HepG2 (cell line): Measurements from ENCODE around the gene UPB1. TPM values are rescaled to one million over a fixed set of nuclear protein-coding genes. Genes with fewer than 3 reads are reported as not detected.
A peak's percentile ranks its signal among the peaks of the same experiment; 100 is the strongest.

Experiments
- ADNP ChIP-seq: sonication (generic); formaldehyde crosslinking; IDR thresholded peaks from 2 replicates; pipeline ENCODE4 v1.4.0; 2020; ENCODE audit warnings: missing genetic modification reagents
- CENPX ChIP-seq: sonication (generic); formaldehyde crosslinking; IDR thresholded peaks from 2 replicates; pipeline ENCODE4 v1.9.0; 2021; ENCODE audit warnings: mild to moderate bottlenecking, missing genetic modification reagents, moderate library complexity
- HNF4G ChIP-seq, 2 experiments: sonication (generic) in 1 of 2; formaldehyde crosslinking in 1 of 2; IDR thresholded peaks; 2 replicates each; pipeline versions ENCODE4 v1.4.0 to v1.6.1; 2011 to 2020; ENCODE audit warnings: borderline replicate concordance in 2 of 2, low read depth in 2 of 2, mild to moderate bottlenecking in 2 of 2, low read length in 1 of 2, missing genetic modification reagents in 1 of 2, moderate library complexity in 1 of 2
- HNRNPH1 ChIP-seq: fragments of 200-400 bp; formaldehyde crosslinking; optimal IDR thresholded peaks from 2 replicates; pipeline ENCODE3; 2017; ENCODE audit warnings: mild to moderate bottlenecking, low read depth, low read length
- HNRNPL ChIP-seq: fragments of 200-400 bp; formaldehyde crosslinking; IDR thresholded peaks from 2 replicates; pipeline ENCODE4 v1.6.1; 2017; ENCODE audit warnings: mild to moderate bottlenecking, low read depth, low read length
- HOXA7 ChIP-seq: sonication (generic); formaldehyde crosslinking; IDR thresholded peaks from 2 replicates; pipeline ENCODE4 v1.8.1; 2022; ENCODE audit warnings: mild to moderate bottlenecking, missing genetic modification reagents, moderate library complexity
- JARID2 ChIP-seq: sonication (generic); formaldehyde crosslinking; IDR thresholded peaks from 2 replicates; pipeline ENCODE4 v1.8.1; 2023; ENCODE audit warnings: missing genetic modification reagents, inconsistent platforms; ENCODE audit not compliant: insufficient replicate concordance
- MYC ChIP-seq: sonication (generic); formaldehyde crosslinking; IDR thresholded peaks from 2 replicates; pipeline ENCODE4 v1.9.0; 2021; ENCODE audit warnings: missing genetic modification reagents, borderline replicate concordance
- NFYB ChIP-seq: sonication (generic); formaldehyde crosslinking; IDR thresholded peaks from 2 replicates; pipeline ENCODE4 v1.4.0; 2020; ENCODE audit warnings: missing genetic modification reagents
- RFXAP ChIP-seq: sonication (generic); formaldehyde crosslinking; IDR thresholded peaks from 2 replicates; pipeline ENCODE4 v1.4.0; 2020; ENCODE audit warnings: missing genetic modification reagents, borderline replicate concordance
- SCMH1 ChIP-seq: sonication (generic); formaldehyde crosslinking; IDR thresholded peaks from 2 replicates; pipeline ENCODE4 v1.9.0; 2021; ENCODE audit warnings: missing genetic modification reagents, mild to moderate bottlenecking, borderline replicate concordance
- SRSF9 ChIP-seq: fragments of 200-400 bp; formaldehyde crosslinking; IDR thresholded peaks from 2 replicates; pipeline ENCODE4 v1.6.1; 2018; ENCODE audit warnings: borderline replicate concordance, mild to moderate bottlenecking, low read depth, low read length; ENCODE audit not compliant: insufficient read depth, poor library complexity, severe bottlenecking
- TAF15 ChIP-seq: fragments of 200-400 bp; formaldehyde crosslinking; IDR thresholded peaks from one replicate; pipeline ENCODE4 v1.6.1; 2018; ENCODE audit warnings: mild to moderate bottlenecking, low read depth, low read length; ENCODE audit not compliant: poor library complexity, severe bottlenecking
- ZFP36L2 ChIP-seq: sonication (generic); formaldehyde crosslinking; IDR thresholded peaks from 2 replicates; pipeline ENCODE4 v1.4.0; 2020; ENCODE audit warnings: missing genetic modification reagents
- ZKSCAN5 ChIP-seq: sonication (generic); formaldehyde crosslinking; IDR thresholded peaks from 2 replicates; pipeline ENCODE4 v1.5.1; 2020; ENCODE audit warnings: mild to moderate bottlenecking, missing genetic modification reagents
- ZNF317 ChIP-seq: sonication (generic); formaldehyde crosslinking; IDR thresholded peaks from 2 replicates; pipeline ENCODE4 v1.5.0; 2020; ENCODE audit warnings: mild to moderate bottlenecking, missing genetic modification reagents
- ZNF468 ChIP-seq: sonication (generic); formaldehyde crosslinking; IDR thresholded peaks from 2 replicates; pipeline ENCODE4 v1.8.0; 2022; ENCODE audit warnings: mild to moderate bottlenecking, moderate library complexity, missing genetic modification reagents
- ZNF777 ChIP-seq: sonication (generic); formaldehyde crosslinking; IDR thresholded peaks from 2 replicates; pipeline ENCODE4 v1.4.0; 2020; ENCODE audit warnings: missing genetic modification reagents
- ZNF781 ChIP-seq: sonication (generic); formaldehyde crosslinking; IDR thresholded peaks from 2 replicates; pipeline ENCODE4 v1.5.1; 2020; ENCODE audit warnings: borderline replicate concordance, mild to moderate bottlenecking, missing genetic modification reagents; ENCODE audit errors: not compliant biosample characterization
- ZNF841 ChIP-seq: sonication (generic); formaldehyde crosslinking; IDR thresholded peaks from 2 replicates; pipeline ENCODE4 v1.8.1; 2023; ENCODE audit warnings: missing genetic modification reagents, borderline replicate concordance
- polyA plus RNA-seq, 8 experiments: library from polyadenylated mRNA; depleted of rRNA in 3 of 8; stranded (reverse) in 7 of 8; unstranded in 1 of 8; fragments of >200 nt; fragmentation: Illumina TruSeq in 4 of 8; extraction: Trizol in 4 of 8; gene quantifications; 2 replicates each; pipeline versions ENCODE4 v1.2.1 to v1.2.3, GENCODE V29; 2011 to 2016; ENCODE audit warnings: low read depth in 4 of 8, missing spikeins in 1 of 8, mixed read lengths in 1 of 8; ENCODE audit not compliant: insufficient read depth in 1 of 8
- total RNA-seq, 5 experiments: library from RNA; depleted of rRNA; stranded (reverse); fragments of >200 nt; fragmentation: Illumina TruSeq; extraction: Trizol; gene quantifications; 2 replicates each; pipeline ENCODE4 v1.2.3, GENCODE V29; 2016; ENCODE audit warnings: low read depth in 1 of 5
- TF ChIP-seq, protein P1 (sequence below): IDR thresholded peaks from 2 replicates; pipeline ENCODE4 v1.6.1; 2016; ENCODE audit warnings: missing compliant biosample characterization, missing genetic modification reagents, borderline replicate concordance
- TF ChIP-seq, protein P2 (sequence below): sonication (generic); formaldehyde crosslinking; IDR thresholded peaks from 2 replicates; pipeline ENCODE4 v1.5.0; 2020; ENCODE audit warnings: missing genetic modification reagents
- TF ChIP-seq, protein P3 (sequence below): sonication (generic); formaldehyde crosslinking; IDR thresholded peaks from 2 replicates; pipeline ENCODE4 v1.8.0; 2022; ENCODE audit warnings: missing genetic modification reagents, mild to moderate bottlenecking, borderline replicate concordance
- TF ChIP-seq, protein P4 (sequence below): sonication (generic); formaldehyde crosslinking; IDR thresholded peaks from 2 replicates; pipeline ENCODE4 v1.8.1; 2023; ENCODE audit warnings: mild to moderate bottlenecking, inconsistent platforms, moderate library complexity, missing genetic modification reagents, borderline replicate concordance

The UPB1 gene
- total and polyA plus RNA-seq, 2 of the 13 experiments (the other 11 are each of a cell fraction or from before 2014, with no cell fraction given), result 0.38 to 1.2 TPM

DNA sequence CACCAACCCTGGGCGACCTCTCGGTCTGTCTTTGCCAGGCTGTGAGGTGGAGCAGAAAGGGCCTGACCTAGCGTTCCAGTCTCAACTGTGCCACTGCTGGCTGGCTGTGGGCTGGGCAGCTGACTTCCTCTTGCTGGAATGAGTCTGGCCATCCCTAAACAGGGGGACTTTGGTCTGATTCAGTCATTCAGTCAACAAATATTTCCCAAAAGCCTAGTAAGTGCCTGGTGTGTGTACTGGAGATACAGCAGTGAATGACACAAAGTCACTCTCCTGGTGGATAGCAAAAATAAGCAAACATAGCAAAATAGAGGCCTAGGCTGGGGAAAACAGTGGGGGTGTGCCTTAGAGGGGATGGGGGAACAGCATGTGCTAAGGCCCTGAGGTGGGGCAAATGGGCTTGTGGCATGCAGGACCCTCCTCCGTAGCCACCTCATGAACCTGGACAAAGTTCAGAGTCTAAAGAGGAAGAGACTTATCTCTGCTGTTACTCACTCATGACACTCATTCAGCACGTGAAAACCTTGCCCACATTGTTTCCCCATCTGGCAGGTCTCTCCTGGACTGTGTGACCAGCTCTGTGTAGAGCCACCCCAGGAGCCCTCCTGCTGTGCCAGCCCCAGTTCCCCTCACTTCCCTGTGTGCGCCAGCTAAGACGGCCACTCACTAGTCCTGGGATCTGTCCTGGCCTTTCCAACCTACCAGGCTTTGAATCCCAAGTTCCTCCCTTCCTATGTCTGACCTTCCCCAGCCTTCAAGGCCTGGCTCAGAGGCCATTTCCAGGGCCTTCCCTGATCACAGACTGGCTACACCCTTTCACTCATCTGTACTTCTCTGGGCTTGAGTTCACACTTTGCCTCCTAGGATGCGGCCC, 55.1 kb downstream of the UPB1 start (continued):
- no peak for TF ChIP-seq CENPX (CRISPR knock-in tag)
- TF ChIP-seq, protein P1, sequence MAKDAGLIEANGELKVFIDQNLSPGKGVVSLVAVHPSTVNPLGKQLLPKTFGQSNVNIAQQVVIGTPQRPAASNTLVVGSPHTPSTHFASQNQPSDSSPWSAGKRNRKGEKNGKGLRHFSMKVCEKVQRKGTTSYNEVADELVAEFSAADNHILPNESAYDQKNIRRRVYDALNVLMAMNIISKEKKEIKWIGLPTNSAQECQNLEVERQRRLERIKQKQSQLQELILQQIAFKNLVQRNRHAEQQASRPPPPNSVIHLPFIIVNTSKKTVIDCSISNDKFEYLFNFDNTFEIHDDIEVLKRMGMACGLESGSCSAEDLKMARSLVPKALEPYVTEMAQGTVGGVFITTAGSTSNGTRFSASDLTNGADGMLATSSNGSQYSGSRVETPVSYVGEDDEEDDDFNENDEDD (CRISPR knock-in tag), result no peak
- TF ChIP-seq NFYB (CRISPR knock-in tag), result no peak
- TF ChIP-seq ZNF841, result no peak
- TF ChIP-seq ZNF468, result no peak
- TF ChIP-seq, protein P2, sequence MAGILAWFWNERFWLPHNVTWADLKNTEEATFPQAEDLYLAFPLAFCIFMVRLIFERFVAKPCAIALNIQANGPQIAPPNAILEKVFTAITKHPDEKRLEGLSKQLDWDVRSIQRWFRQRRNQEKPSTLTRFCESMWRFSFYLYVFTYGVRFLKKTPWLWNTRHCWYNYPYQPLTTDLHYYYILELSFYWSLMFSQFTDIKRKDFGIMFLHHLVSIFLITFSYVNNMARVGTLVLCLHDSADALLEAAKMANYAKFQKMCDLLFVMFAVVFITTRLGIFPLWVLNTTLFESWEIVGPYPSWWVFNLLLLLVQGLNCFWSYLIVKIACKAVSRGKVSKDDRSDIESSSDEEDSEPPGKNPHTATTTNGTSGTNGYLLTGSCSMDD, result 0 out of 2 replicates have a peak, but pooled peaks have one; percentile 50
- TF ChIP-seq, protein P3, sequence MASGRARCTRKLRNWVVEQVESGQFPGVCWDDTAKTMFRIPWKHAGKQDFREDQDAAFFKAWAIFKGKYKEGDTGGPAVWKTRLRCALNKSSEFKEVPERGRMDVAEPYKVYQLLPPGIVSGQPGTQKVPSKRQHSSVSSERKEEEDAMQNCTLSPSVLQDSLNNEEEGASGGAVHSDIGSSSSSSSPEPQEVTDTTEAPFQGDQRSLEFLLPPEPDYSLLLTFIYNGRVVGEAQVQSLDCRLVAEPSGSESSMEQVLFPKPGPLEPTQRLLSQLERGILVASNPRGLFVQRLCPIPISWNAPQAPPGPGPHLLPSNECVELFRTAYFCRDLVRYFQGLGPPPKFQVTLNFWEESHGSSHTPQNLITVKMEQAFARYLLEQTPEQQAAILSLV (CRISPR knock-in tag), result no peak
- TF ChIP-seq RFXAP (CRISPR knock-in tag), result peak; percentile 46; the same call in 1 of the 2 replicates
- no peak for TF ChIP-seq HOXA7 (CRISPR knock-in tag)
- no peak for TF ChIP-seq ZNF777 (CRISPR knock-in tag)
- TF ChIP-seq, protein P4, sequence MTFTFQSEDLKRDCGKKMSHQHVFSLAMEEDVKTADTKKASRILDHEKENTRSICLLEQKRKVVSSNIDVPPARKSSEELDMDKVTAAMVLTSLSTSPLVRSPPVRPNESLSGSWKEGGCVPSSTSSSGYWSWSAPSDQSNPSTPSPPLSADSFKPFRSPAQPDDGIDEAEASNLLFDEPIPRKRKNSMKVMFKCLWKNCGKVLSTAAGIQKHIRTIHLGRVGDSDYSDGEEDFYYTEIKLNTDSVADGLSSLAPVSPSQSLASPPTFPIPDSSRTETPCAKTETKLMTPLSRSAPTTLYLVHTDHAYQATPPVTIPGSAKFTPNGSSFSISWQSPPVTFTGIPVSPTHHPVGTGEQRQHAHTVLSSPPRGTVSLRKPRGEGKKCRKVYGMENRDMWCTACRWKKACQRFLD (CRISPR knock-in tag), result no peak; the same call in 1 of the 2 replicates
- TF ChIP-seq JARID2 (CRISPR knock-in tag), result peak; percentile 27
- peak; percentile 84 for TF ChIP-seq ZNF317
- TF ChIP-seq TAF15, result no peak
- peak; percentile 93 for TF ChIP-seq HNRNPL
- TF ChIP-seq SCMH1, result no peak
- no peak for TF ChIP-seq ZFP36L2 (CRISPR knock-in tag)
- TF ChIP-seq HNRNPH1, result no peak
- no peak for TF ChIP-seq ADNP (CRISPR knock-in tag)
- peak; percentile 91; the same call in 1 of the 2 replicates for TF ChIP-seq MYC
- no peak for TF ChIP-seq SRSF9
- TF ChIP-seq ZKSCAN5 (CRISPR knock-in tag), result no peak
- TF ChIP-seq ZNF781 (CRISPR knock-in tag), result peak; percentile 51
- TF ChIP-seq HNF4G (IDR thresholded peaks at IDR 0.05; ENCODE audit: borderline replicate concordance, low read depth, low read length), result peak; percentile 94
- TF ChIP-seq HNF4G (CRISPR knock-in tag; IDR thresholded peaks at IDR 0.05; ENCODE audit: borderline replicate concordance, low read depth), result peak; percentile 97
